Adrenal gland (tissue), 19 donors: ENCODE results near the gene TAC4. TPM values are rescaled to one million over a fixed set of nuclear protein-coding genes. Genes with fewer than 3 reads are reported as not detected.

Experiments
- DNase-seq, 7 donors: peaks; one replicate each; pipeline ENCODE4 v3.0.0-alpha.2; 2019 to 2020
- H3K27ac ChIP-seq, 5 donors: fragments of 200-600 bp; sonication (generic) in 4 of 5; 1 replicate in 3 of 5; 2 replicates in 2 of 5; pipeline versions ENCODE4 v1.5.1 to v1.8.0; 2016 to 2020; ENCODE audit warnings: mild to moderate bottlenecking in 1 of 5
- H3K27me3 ChIP-seq: fragments of 200-600 bp; 2 replicates; pipeline ENCODE4 v1.8.0; 2021
- H3K36me3 ChIP-seq, 2 donors: fragments of 200-600 bp; replicated peaks in 1 of 2; 1 replicate in 1 of 2; 2 replicates in 1 of 2; pipeline versions ENCODE4 v1.5.1 to v1.8.0; 2018 to 2022
- H3K4me1 ChIP-seq, 2 donors: fragments of 200-600 bp; replicated peaks in 1 of 2; 1 replicate in 1 of 2; 2 replicates in 1 of 2; pipeline versions ENCODE4 v1.5.1 to v1.8.0; 2018 to 2021
- H3K4me3 ChIP-seq, 4 donors: fragments of 200-600 bp; sonication (generic) in 3 of 4; one replicate each; pipeline ENCODE4 v1.5.1; 2016 to 2018
- H3K9me3 ChIP-seq, 3 donors: fragments of 200-600 bp; sonication (generic) in 1 of 3; replicated peaks in 1 of 3; 1 replicate in 2 of 3; 2 replicates in 1 of 3; pipeline versions ENCODE4 v1.5.1 to v1.8.0; 2016 to 2021
- CTCF ChIP-seq, 6 experiments: fragments of 450-650 bp in 4 of 6; fragments of 200-600 bp in 2 of 6; sonication (generic) in 1 of 6; IDR thresholded peaks; 1 replicate in 5 of 6; 2 replicates in 1 of 6; pipeline versions ENCODE4 v1.5.1 to v1.8.0; 2016 to 2021; ENCODE audit warnings: antibody characterized with exemption in 6 of 6, mild to moderate bottlenecking in 2 of 6, moderate library complexity in 1 of 6
- POLR2A ChIP-seq, 2 donors: fragments of 450-650 bp; IDR thresholded peaks; one replicate each; pipeline ENCODE4 v1.6.1; 2017; ENCODE audit warnings: antibody characterized with exemption in 2 of 2, mild to moderate bottlenecking in 2 of 2, moderate library complexity in 1 of 2
- WGBS, 4 donors: extraction: QIAGEN DNeasy Blood & Tissue Kit in 2 of 4; methylation state at CpG; one replicate each; pipeline versions ENCODE4 v1.1.5 to v1.1.7; 2013 to 2017; 5-methylcytosine and 5-hydroxymethylcytosine counted together
- intact Hi-C, 2 donors: fragments of 100-400 bp; cut with DNase I; formaldehyde crosslinking; loops; one replicate each; pipeline versions ENCODE4 v1.14.1 to v1.15.0; 2022 to 2023
- long read RNA-seq, 10 donors: library from polyadenylated mRNA in 3 of 10; unstranded in 2 of 10; stranded (forward) in 1 of 10; transcript quantifications; one replicate each; pipeline ENCODE4 v2.0.0 and lab custom pipeline, GENCODE V29; 2021 to 2026
- polyA plus RNA-seq, 3 donors: library from polyadenylated mRNA; stranded (reverse); fragments of 200-250 nt in 2 of 3; fragments of 350-450 nt in 1 of 3; fragmentation: Illumina TruSeq in 1 of 3; extraction: RNeasy Lipid Tissue Mini Kit (QIAGEN cat#74804) in 1 of 3; gene quantifications; one replicate each; pipeline ENCODE4 v1.2.3, GENCODE V29; 2013 to 2014
- total RNA-seq, 9 donors: library from RNA; depleted of rRNA in 4 of 9; stranded (reverse); fragments of >200 nt in 4 of 9; fragments of 120-200 nt in 1 of 9; fragmentation: NEBNext Ultra II Directional in 1 of 9; extraction: Animal tissue kit (Norgen Biotek cat#: 25700) in 1 of 9; gene quantifications; one replicate each; pipeline versions ENCODE4 v1.1.0 to v1.2.4, GENCODE V29; 2013 to 2023
- donor health status: healthy with polysubstance abuse.
- donor health status: Bipolar disorder and iron deficiency.
- donor health status: DM: yes; HTN: yes; CAD: no.
- donor health status: DM: no; HTN: no; CAD: no.
- donor health status: DM: no; HTN: no; CAD: no.
- donor health status: DM: yes; HTN: yes; CAD: no.

TAC4 gene
- total RNA-seq (under 1 TPM in 1 of 9 donors, not detected in 8; 0.90 TPM), polyA plus RNA-seq (under 1 TPM in 1 of 3 donors, not detected in 2; 0.40 TPM)
- long read RNA-seq, donor 1 = 0 reads
- long read RNA-seq, donor 2 = 0 reads
- long read RNA-seq, donor 3 = 0 reads
- long read RNA-seq, donor 4, partial matches to known transcripts = 0 of 2 reads
- long read RNA-seq, donor 4, other reads (novel, unspliced or antisense) = 2 of 2 reads
- long read RNA-seq, donor 5 = 0 reads
- long read RNA-seq, donor 6 = 0 reads
- long read RNA-seq, donor 7 = 0 reads
- long read RNA-seq, donor 8 = 0 reads
- long read RNA-seq, donor 9 = 0 reads
- long read RNA-seq, donor 10 = 0 reads

- Histone ChIP-seq H3K27me3 (no peaks in the 10 kb centered on the region), H3K4me1 (peaks cover 0 to 34% of the 10 kb centered on the region in 2 donors), H3K9me3 (no peaks in the 10 kb centered on the region), H3K36me3 (no peaks in the 10 kb centered on the region), H3K27ac (no peak within 1 kb of the TSS), H3K4me3 (no peak within 1 kb of the TSS)
- no peak for DNase-seq
- no peak for TF ChIP-seq CTCF (IDR thresholded peaks at IDR 0.05)
- no peak for TF ChIP-seq POLR2A (IDR thresholded peaks at IDR 0.05)
- intact Hi-C loops = loop anchor here in 1 of 2 donors (10.0 kb wide), 1 partner anchor 53 kb away; no protein-coding TSS in a partner anchor
Measured at GRCh38 chr17:49848019-49848473, at the start of gene TAC4. Gene TAC4, minus strand, starts transcription at chr17:49848069. Its CDS starts 52 bp downstream, at chr17:49848017.

GRCh38 chr17:49896860-49897259, 49.0 kb upstream of the TAC4 start:
- WGBS, 4 donors = 77 to 85% (median 79%) methylated on average over 5 of the region's 5 CpGs
- no peak overlapping the region for H3K27ac ChIP-seq
- TF ChIP-seq CTCF (IDR thresholded peaks at IDR 0.05) (no peak), POLR2A (IDR thresholded peaks at IDR 0.05) (no peak)
- intact Hi-C loops = loop anchor here in 1 of 2 donors (5.0 kb wide), 1 partner anchor 100 kb away; the partner anchor contains the start of gene DLX3
- no peaks in the 10 kb centered on the region for H3K9me3 ChIP-seq
- no peak for DNase-seq
- H3K4me1 ChIP-seq = no peaks in the 10 kb centered on the region
- no peaks in the 10 kb centered on the region for H3K36me3 ChIP-seq
- no peak overlapping the region for H3K4me3 ChIP-seq
- no peaks in the 10 kb centered on the region for H3K27me3 ChIP-seq

GRCh38 chr17:49896222-49896621, 48.4 kb upstream of the TAC4 start:
- 80 to 100% (median 86%) methylated on average over 1 of the region's 1 CpG for WGBS, 4 donors
- TF ChIP-seq POLR2A (IDR thresholded peaks at IDR 0.05) = no peak
- no peak for TF ChIP-seq CTCF (IDR thresholded peaks at IDR 0.05)
- no peak for DNase-seq
- Histone ChIP-seq H3K36me3 (no peaks in the 10 kb centered on the region), H3K9me3 (no peaks in the 10 kb centered on the region), H3K27me3 (peaks cover under 1% of the 10 kb centered on the region), H3K4me3 (no peak overlapping the region), H3K27ac (no peak overlapping the region), H3K4me1 (no peaks in the 10 kb centered on the region)
- intact Hi-C loops = loop anchor here in 1 of 2 donors (5.0 kb wide), 1 partner anchor 101 kb away; the partner anchor contains the start of gene DLX3

GRCh38 chr17:49895812-49896211, 47.9 kb upstream of the TAC4 start:
- intact Hi-C loops = loop anchor here in 1 of 2 donors (5.0 kb wide), 1 partner anchor 101 kb away; the partner anchor contains the start of gene DLX3
- no peak overlapping the region for H3K27ac ChIP-seq
- H3K36me3 ChIP-seq = no peaks in the 10 kb centered on the region
- no peak for DNase-seq
- H3K4me3 ChIP-seq = no peak overlapping the region
- no peak for TF ChIP-seq POLR2A (IDR thresholded peaks at IDR 0.05)
- TF ChIP-seq CTCF (IDR thresholded peaks at IDR 0.05) = no peak
- peaks cover 4% of the 10 kb centered on the region for H3K27me3 ChIP-seq
- 45 to 64% (median 58%) methylated on average over 2 of the region's 2 CpGs for WGBS, 4 donors
- H3K4me1 ChIP-seq = no peaks in the 10 kb centered on the region
- no peaks in the 10 kb centered on the region for H3K9me3 ChIP-seq
